Measurements from ENCODE around the gene DNAJB1. TPM values are rescaled to one million over a fixed set of nuclear protein-coding genes. Genes with fewer than 3 reads are reported as not detected.
A peak's percentile ranks its signal among the peaks of the same experiment; 100 is the strongest.

The DNAJB1 gene
- total RNA-seq, 1 donor = 95.2 TPM

DNA sequence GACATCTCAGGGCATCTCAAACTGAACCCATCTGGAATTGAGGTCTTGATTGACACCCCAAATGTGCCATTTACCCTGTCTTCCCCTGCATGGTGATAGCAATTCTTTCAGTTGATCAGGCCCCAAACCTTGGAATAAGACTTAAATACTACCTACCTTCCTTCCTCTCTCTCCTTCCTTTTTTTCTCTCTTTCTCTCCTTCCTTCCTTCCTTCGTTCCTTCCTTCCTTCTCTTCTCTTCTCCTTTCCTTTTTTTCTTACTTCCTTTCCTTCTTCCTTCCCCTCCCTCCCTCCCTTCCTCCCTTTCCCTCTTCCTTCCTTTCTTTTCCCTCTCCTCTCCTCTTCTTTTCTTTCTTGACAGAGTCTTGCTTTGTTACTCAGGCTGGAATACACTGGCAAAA, 14.9 kb downstream of the DNAJB1 start:
- H3K4me3 ChIP-seq (ENCODE audit: low read depth, low read length) = no peak overlapping the region
- DNase-seq (ENCODE audit: low read depth) = no peak
- no peak for TF ChIP-seq CTCF (IDR thresholded peaks at IDR 0.05; ENCODE audit: insufficient read depth, low read length)

- no peak for TF ChIP-seq CTCF (IDR thresholded peaks at IDR 0.05; ENCODE audit: insufficient read depth, low read length)
- no peak for DNase-seq (ENCODE audit: low read depth)
- H3K4me3 ChIP-seq (ENCODE audit: low read depth, low read length) = no peak overlapping the region
Measured at GRCh38 chr19:14502334-14503092, 15.7 kb downstream of the DNAJB1 start.

DNA sequence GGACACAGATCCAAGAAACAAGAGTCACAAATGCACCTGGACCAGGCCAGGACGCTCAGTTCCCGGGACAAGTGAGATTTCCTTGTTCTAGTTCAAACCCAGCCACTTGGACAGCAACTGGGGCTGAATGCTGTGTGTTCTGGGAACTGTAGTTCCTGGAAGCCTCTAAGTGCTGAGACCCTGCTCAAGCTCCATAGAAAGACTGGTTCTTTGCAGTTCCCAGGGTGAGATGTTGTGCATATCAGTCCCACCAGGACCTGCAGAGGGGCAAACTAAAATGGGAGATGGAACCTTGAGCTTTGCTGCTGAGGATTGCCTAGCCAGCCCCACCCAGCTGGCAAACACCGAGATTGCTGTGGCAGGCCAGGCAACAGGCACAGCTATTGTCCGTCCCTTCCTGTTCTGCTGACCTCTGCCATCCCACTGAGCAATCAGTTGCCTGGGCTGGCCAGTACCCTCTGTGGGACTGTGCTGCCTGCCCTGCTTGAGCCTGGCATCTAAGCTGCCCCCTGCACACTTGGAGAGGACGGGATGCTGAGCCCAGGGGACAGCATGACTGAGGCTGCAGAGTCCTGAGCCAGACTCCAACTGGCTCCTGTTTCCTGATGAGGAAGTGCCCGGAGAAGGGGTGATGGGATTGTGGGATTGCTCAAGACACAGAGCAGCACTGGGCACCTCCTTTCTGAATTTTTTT, 20.8 kb downstream of the DNAJB1 start:
- peak; percentile 53 for DNase-seq (ENCODE audit: low read depth)
- no peak overlapping the region for H3K4me3 ChIP-seq (ENCODE audit: low read depth, low read length)
- no peak for TF ChIP-seq CTCF (IDR thresholded peaks at IDR 0.05; ENCODE audit: insufficient read depth, low read length)

DNA sequence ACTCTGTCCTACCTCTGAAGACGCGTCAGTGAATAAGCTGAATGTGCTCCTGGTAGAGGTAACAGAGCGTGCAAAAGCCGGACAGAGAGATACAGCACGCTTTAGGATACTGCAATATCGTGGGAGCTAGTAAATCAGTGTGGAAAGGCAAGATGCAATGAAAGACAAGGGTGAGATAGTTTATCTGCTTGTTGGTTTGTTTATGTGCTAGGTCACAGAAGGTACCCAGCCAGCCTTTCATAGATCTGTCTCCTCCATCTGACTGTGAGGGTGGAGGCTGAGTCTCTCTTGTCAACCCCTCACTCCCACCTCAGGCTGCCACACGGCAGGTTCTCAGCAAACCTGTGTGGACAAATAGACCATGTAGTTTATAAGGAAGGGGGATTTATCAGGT, 21.4 kb downstream of the DNAJB1 start:
- H3K4me3 ChIP-seq (ENCODE audit: low read depth, low read length) = peak overlapping the region; percentile 58
- TF ChIP-seq CTCF (IDR thresholded peaks at IDR 0.05; ENCODE audit: insufficient read depth, low read length) = no peak
- DNase-seq (ENCODE audit: low read depth) = no peak

DNA sequence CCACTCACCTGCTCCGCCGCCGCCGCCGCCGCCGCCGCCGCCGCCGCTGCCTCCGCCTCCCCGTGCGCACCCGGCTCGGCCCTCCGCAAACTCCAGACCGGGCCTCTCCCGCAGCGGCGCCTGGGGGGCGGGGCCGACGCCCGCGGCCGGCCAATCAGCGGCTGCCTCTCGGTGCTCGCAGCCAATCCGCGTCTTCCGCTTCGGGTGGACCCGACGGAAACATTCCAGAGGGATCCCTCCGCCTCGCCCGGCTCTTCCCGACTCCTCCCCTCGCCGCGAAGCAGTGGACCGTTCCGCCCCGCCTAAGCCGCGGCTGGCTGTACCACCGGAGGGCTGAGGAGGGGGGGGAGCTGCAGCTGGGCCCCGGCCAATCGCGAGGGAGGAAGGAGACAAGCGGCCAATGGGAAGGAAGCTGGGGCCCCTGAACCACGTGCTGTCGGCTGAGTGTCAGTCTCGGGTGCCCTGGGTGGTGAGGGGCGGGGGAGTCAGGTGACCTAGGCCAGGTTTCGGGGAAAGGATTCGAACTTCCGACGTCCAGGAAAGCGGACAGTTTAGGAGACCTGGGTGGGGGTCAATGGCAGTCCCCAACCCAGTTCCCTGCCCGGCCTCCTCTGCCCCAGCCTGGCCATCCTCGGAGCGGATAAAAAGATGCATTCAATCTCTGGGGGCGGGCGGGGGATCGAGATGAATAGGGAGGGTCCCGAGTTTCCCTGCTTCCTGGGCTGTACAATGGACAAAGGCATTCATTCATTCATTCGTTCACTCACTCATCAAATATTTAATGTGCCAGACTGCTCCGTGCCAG, 22.0 kb downstream of the DNAJB1 start, which contains the start of gene GIPC1:
Gene GIPC1, minus strand, starts transcription at position 99 of the 805 bp plus-strand sequence. CDS start 13,151 bp downstream, outside the sequence.
- H3K4me3 ChIP-seq (ENCODE audit: low read depth, low read length) = peak within 1 kb of the TSS; percentile 73
- TF ChIP-seq CTCF (IDR thresholded peaks at IDR 0.05; ENCODE audit: insufficient read depth, low read length) = no peak
- DNase-seq (ENCODE audit: low read depth) = peak; percentile 99

GRCh38 chr19:14495672-14496028, 22.5 kb downstream of the DNAJB1 start:
- no peak for TF ChIP-seq CTCF (IDR thresholded peaks at IDR 0.05; ENCODE audit: insufficient read depth, low read length)
- H3K4me3 ChIP-seq (ENCODE audit: low read depth, low read length) = peak overlapping the region; percentile 73
- DNase-seq (ENCODE audit: low read depth) = no peak
